22Rv1 (cell line): ENCODE measurements around the gene SCYGR1.
"Not testable (repeated sequence)": the region's sequence is repeated elsewhere in the genome, so short reads cannot be mapped to it uniquely, and the experiment has no call there.

Source experiments
- H3K27ac ChIP-seq: fragments of 450-650 bp; 2 replicates; pipeline ENCODE4 v1.5.1; 2017
- ZFX ChIP-seq: fragments of 450-650 bp; IDR thresholded peaks from 2 replicates; pipeline ENCODE4 v1.6.1; 2017; ENCODE audit warnings: antibody characterized with exemption, borderline replicate concordance
- TF ChIP-seq, protein P1 (sequence below): fragments of 450-650 bp; IDR thresholded peaks from 2 replicates; pipeline ENCODE4 v1.5.1; 2017; ENCODE audit warnings: mild to moderate bottlenecking

Gene SCYGR1

DNA sequence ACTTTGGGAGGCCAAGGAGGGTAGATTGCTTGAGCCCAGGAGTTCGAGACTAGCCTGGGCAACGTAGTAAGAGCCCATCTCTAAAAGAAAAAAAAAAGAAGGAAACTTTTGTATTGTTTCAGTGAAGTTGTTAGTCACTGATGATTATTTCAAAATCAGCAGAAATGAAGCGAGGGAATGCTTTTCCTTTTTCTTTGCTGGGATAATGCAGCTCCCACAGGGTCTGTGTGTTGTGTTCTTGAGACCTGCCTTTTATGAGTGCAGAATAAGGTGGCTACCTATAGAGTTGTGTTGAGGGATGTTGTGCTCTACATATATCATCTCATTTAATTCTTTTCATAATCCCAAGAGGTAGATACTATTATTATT is 20.3 kb downstream of the SCYGR1 start:
- H3K27ac ChIP-seq, result no peak overlapping the region
- TF ChIP-seq, protein P1, sequence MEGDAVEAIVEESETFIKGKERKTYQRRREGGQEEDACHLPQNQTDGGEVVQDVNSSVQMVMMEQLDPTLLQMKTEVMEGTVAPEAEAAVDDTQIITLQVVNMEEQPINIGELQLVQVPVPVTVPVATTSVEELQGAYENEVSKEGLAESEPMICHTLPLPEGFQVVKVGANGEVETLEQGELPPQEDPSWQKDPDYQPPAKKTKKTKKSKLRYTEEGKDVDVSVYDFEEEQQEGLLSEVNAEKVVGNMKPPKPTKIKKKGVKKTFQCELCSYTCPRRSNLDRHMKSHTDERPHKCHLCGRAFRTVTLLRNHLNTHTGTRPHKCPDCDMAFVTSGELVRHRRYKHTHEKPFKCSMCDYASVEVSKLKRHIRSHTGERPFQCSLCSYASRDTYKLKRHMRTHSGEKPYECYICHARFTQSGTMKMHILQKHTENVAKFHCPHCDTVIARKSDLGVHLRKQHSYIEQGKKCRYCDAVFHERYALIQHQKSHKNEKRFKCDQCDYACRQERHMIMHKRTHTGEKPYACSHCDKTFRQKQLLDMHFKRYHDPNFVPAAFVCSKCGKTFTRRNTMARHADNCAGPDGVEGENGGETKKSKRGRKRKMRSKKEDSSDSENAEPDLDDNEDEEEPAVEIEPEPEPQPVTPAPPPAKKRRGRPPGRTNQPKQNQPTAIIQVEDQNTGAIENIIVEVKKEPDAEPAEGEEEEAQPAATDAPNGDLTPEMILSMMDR, result no peak
- no peak for TF ChIP-seq ZFX

GRCh38 chr2:227366769-227367426 is 20.9 kb downstream of the SCYGR1 start:
- TF ChIP-seq, protein P1, result no peak
- TF ChIP-seq ZFX, result no peak
- H3K27ac ChIP-seq, result no peak overlapping the region

GRCh38 chr2:227365833-227366232 is 21.9 kb downstream of the SCYGR1 start:
- TF ChIP-seq, protein P1, result no peak
- no peak for TF ChIP-seq ZFX
- no peak overlapping the region for H3K27ac ChIP-seq

DNA sequence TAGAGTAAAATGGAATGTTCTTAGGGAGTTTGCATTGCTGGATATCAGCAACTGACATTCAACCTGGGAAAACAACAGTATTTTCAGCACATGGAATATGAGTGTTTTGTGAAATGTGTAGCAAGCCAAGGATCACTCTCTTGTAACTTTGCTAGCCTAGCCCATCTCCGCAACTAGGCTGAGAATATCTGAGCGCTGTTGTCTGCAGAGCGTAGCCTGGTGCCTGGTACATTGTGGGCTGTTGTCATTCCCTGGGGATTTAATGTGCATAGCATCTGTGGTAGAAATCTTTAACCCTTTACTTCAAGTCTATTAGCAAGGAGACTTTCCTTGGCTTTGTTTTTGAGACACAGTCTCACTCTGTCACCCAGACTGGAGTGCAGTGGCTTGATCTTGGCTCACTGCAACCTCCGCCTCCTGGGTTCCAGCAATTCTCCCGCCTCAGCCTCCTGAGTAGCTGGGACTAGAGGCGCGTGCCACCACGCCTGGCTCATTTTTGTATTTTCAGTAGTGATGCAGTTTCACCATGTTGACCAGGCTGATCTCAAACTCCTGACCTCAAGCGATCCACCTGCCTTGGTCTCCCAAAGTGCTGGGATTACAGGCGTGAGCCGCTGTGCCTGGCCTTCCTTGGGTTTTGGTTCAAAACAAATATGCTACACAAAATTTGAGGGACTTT is 23.0 kb downstream of the SCYGR1 start:
- H3K27ac ChIP-seq, result not testable (repeated sequence)

- no peak overlapping the region for H3K27ac ChIP-seq
- TF ChIP-seq ZFX, result no peak
- TF ChIP-seq, protein P1, result peak; percentile 45
These were observed 24.0 kb downstream of the SCYGR1 start for GRCh38 chr2:227363756-227364155.

DNA sequence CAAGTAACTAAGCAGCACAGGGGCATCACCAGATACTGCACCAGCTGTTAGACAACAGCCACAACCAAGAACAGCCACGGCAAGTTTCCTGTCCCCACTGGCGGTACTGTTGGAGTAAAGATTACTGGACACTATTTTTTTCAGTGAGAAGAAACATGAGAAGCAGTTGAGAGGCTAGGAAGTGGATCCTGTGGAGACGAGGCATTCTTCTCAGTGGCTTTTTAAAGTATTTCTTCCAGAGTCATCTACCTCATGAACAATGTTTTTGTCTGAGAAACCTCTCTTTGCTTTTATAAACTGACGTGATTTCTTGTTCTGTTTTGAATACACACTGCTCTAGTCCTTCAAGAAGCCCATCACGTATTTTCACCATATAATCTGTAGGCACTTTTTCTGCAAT is 27.4 kb downstream of the SCYGR1 start:
- no peak for TF ChIP-seq ZFX
- TF ChIP-seq, protein P1, result no peak
- no peak overlapping the region for H3K27ac ChIP-seq

DNA sequence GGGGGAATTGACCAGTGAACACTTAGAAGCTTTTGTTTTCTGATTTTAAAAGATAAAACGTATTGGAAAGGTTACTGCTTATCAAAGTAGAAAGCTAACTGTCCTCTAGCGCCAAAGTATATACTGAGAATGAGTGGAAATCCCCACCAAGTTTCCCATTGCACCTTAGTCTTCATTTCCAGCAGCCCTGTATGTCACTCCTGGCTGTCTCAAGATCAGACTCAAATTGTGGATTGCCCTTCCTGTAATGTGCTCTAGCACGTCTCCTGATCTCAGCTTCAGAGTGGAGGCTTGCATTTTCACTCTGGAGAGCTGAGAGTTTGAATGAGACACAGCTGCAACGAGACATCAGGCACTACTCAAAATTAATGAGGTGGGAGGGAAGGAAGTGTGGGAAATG is 36.1 kb downstream of the SCYGR1 start:
- TF ChIP-seq, protein P1, result no peak
- TF ChIP-seq ZFX, result no peak
- no peak overlapping the region for H3K27ac ChIP-seq
